Fibroblast of peridontal ligament (primary cell): ENCODE results near the gene G6PD.
A peak's percentile ranks its signal among the peaks of the same experiment; 100 is the strongest.
"Not testable (repeated sequence)": the region's sequence is repeated elsewhere in the genome, so short reads cannot be mapped to it uniquely, and the experiment has no call there.

ENCODE experiments used
- DNase-seq: peaks from one replicate; pipeline ENCODE4 v3.0.0-alpha.2; 2010; ENCODE audit errors: extremely low read depth

Gene G6PD

GRCh38 chrX:154542723-154543424 lies 3.8 kb downstream of the G6PD start:
- no peak for DNase-seq

- DNase-seq = peak; percentile 93
These were observed 4.5 kb downstream of the G6PD start for GRCh38 chrX:154541896-154542722.

GRCh38 chrX:154541589-154541895 lies 5.1 kb downstream of the G6PD start:
- no peak for DNase-seq

GRCh38 chrX:154540897-154541535 lies 5.6 kb downstream of the G6PD start:
- DNase-seq = no peak

GRCh38 chrX:154540365-154540764 lies 6.3 kb downstream of the G6PD start:
- not testable (repeated sequence) for DNase-seq

GRCh38 chrX:154539077-154539476 lies 7.6 kb downstream of the G6PD start:
- no peak for DNase-seq

GRCh38 chrX:154535892-154536291 lies 10.8 kb downstream of the G6PD start:
- no peak for DNase-seq

GRCh38 chrX:154534526-154535322 lies 11.9 kb downstream of the G6PD start:
- peak; percentile 73 for DNase-seq

GRCh38 chrX:154532690-154533089 lies 14.0 kb downstream of the G6PD start:
- DNase-seq = no peak

GRCh38 chrX:154531626-154532025 lies 15.0 kb downstream of the G6PD start:
- peak; percentile 40 for DNase-seq

- no peak for DNase-seq
These were observed 16.4 kb downstream of the G6PD start for GRCh38 chrX:154530286-154530685.

- peak; percentile 29 for DNase-seq
These were observed 17.4 kb downstream of the G6PD start for GRCh38 chrX:154529206-154529612.

- peak; percentile 74 for DNase-seq
These were observed 19.6 kb downstream of the G6PD start for GRCh38 chrX:154526901-154527675.

- peak; percentile 17 for DNase-seq
These were observed 20.8 kb downstream of the G6PD start for GRCh38 chrX:154525606-154526490.

- no peak for DNase-seq
These were observed 27.3 kb downstream of the G6PD start for GRCh38 chrX:154519389-154519788.

- DNase-seq = no peak
These were observed 29.4 kb downstream of the G6PD start for GRCh38 chrX:154517101-154517781.

GRCh38 chrX:154516656-154517100 lies 30.0 kb downstream of the G6PD start:
- DNase-seq = peak; percentile 66

- DNase-seq = peak; percentile 79
These were observed 30.5 kb downstream of the G6PD start, which contains the start of gene FAM3A for GRCh38 chrX:154515966-154516655. Gene FAM3A, minus strand, starts transcription at chrX:154516232. Its CDS starts 460 bp downstream, at chrX:154515772.
